DMS 273 treated with DMSO at 0.1 percent for 48 hours (cell line): ENCODE measurements around the gene ADAM33.

Experiments
- DNase-seq: peaks from one replicate; lab custom pipeline; 2025; lab: John Stamatoyannopoulos, UW

Gene ADAM33

GRCh38 chr20:3706774-3707507 lies 25.1 kb upstream of the ADAM33 start:
- no peak for DNase-seq

GRCh38 chr20:3705970-3706739 lies 24.3 kb upstream of the ADAM33 start:
- DNase-seq: no peak

GRCh38 chr20:3705491-3705969 lies 23.7 kb upstream of the ADAM33 start:
- DNase-seq: no peak

- DNase-seq: no peak
Measured at GRCh38 chr20:3704087-3704486, 22.3 kb upstream of the ADAM33 start.

GRCh38 chr20:3702611-3703391 lies 21.0 kb upstream of the ADAM33 start:
- DNase-seq: no peak

- no peak for DNase-seq
Measured at GRCh38 chr20:3701061-3701998, 19.5 kb upstream of the ADAM33 start.

GRCh38 chr20:3699037-3699436 lies 17.2 kb upstream of the ADAM33 start:
- DNase-seq: no peak

- DNase-seq: no peak
Measured at GRCh38 chr20:3698591-3699001, 16.8 kb upstream of the ADAM33 start.

- no peak for DNase-seq
Measured at GRCh38 chr20:3697588-3698305, 15.9 kb upstream of the ADAM33 start.

GRCh38 chr20:3696745-3697587 lies 15.2 kb upstream of the ADAM33 start:
- DNase-seq: no peak

- no peak for DNase-seq
Measured at GRCh38 chr20:3696200-3696599, 14.4 kb upstream of the ADAM33 start.

GRCh38 chr20:3694864-3695263 lies 13.1 kb upstream of the ADAM33 start:
- DNase-seq: no peak

- no peak for DNase-seq
Measured at GRCh38 chr20:3693376-3693775, 11.6 kb upstream of the ADAM33 start.

GRCh38 chr20:3692706-3693294 lies 11.0 kb upstream of the ADAM33 start:
- DNase-seq: no peak

- DNase-seq: no peak
Measured at GRCh38 chr20:3691897-3692296, 10.1 kb upstream of the ADAM33 start.

GRCh38 chr20:3691306-3691705 lies 9.5 kb upstream of the ADAM33 start:
- DNase-seq: no peak

GRCh38 chr20:3690413-3690812 lies 8.6 kb upstream of the ADAM33 start:
- DNase-seq: no peak

GRCh38 chr20:3689978-3690377 lies 8.2 kb upstream of the ADAM33 start:
- no peak for DNase-seq

GRCh38 chr20:3687655-3688054 lies 5.8 kb upstream of the ADAM33 start:
- DNase-seq: no peak
